WI38 (cell line): ENCODE measurements around the gene ZKSCAN1.

Source experiments
- H3K4me3 ChIP-seq: 2 replicates; pipeline ENCODE4 v1.5.1; 2011; ENCODE audit warnings: low read depth, mild to moderate bottlenecking, control low read depth, low read length
- CTCF ChIP-seq: IDR thresholded peaks from 2 replicates; pipeline ENCODE4 v1.5.1; 2012; ENCODE audit warnings: low read depth, mild to moderate bottlenecking, control low read depth, low read length

ZKSCAN1 gene

GRCh38 chr7:99994819-99995218 is 20.6 kb upstream of the ZKSCAN1 start:
- TF ChIP-seq CTCF, result no peak
- no peak overlapping the region for H3K4me3 ChIP-seq

GRCh38 chr7:99996755-99997544 is 18.4 kb upstream of the ZKSCAN1 start:
- no peak overlapping the region for H3K4me3 ChIP-seq
- TF ChIP-seq CTCF, result no peak

GRCh38 chr7:99997545-99998137 is 17.8 kb upstream of the ZKSCAN1 start:
- TF ChIP-seq CTCF, result no peak
- peak overlapping the region; percentile 37 for H3K4me3 ChIP-seq

GRCh38 chr7:100000239-100000638 is 15.2 kb upstream of the ZKSCAN1 start:
- H3K4me3 ChIP-seq, result no peak overlapping the region
- TF ChIP-seq CTCF, result no peak

- H3K4me3 ChIP-seq, result no peak overlapping the region
- no peak for TF ChIP-seq CTCF
Observed at GRCh38 chr7:100003711-100004661, 11.4 kb upstream of the ZKSCAN1 start.

- no peak for TF ChIP-seq CTCF
- no peak overlapping the region for H3K4me3 ChIP-seq
Observed at GRCh38 chr7:100007887-100008286, 7.5 kb upstream of the ZKSCAN1 start.
